Muscle layer of colon (tissue), 2 donors: Measurements from ENCODE around the gene FBXO42.
"Not testable (repeated sequence)": the region's sequence is repeated elsewhere in the genome, so short reads cannot be mapped to it uniquely, and the experiment has no call there.

Experiments
- H3K27ac ChIP-seq: one replicate; pipeline ENCODE4 v1.7.0; 2013; ENCODE audit warnings: low read depth, mild to moderate bottlenecking, low read length, moderate library complexity
- H3K27me3 ChIP-seq, 2 donors: one replicate each; pipeline ENCODE4 v1.7.0; 2013; ENCODE audit warnings: low read length in 2 of 2, mild to moderate bottlenecking in 2 of 2; ENCODE audit not compliant: insufficient read depth in 2 of 2, control insufficient read depth in 1 of 2
- H3K36me3 ChIP-seq: one replicate; pipeline ENCODE4 v1.7.0; 2013; ENCODE audit warnings: mild to moderate bottlenecking, low read length; ENCODE audit not compliant: insufficient read depth
- H3K4me1 ChIP-seq: one replicate; pipeline ENCODE4 v1.7.0; 2013; ENCODE audit warnings: mild to moderate bottlenecking, low read length; ENCODE audit not compliant: insufficient read depth
- H3K4me3 ChIP-seq, 2 donors: one replicate each; pipeline ENCODE4 v1.7.0; 2013; ENCODE audit warnings: low read length in 2 of 2, low read depth in 1 of 2, mild to moderate bottlenecking in 1 of 2, moderate library complexity in 1 of 2
- H3K9ac ChIP-seq: one replicate; pipeline ENCODE4 v1.7.0; 2013; ENCODE audit warnings: low read length
- H3K9me3 ChIP-seq: one replicate; pipeline ENCODE4 v1.7.0; 2013; ENCODE audit warnings: mild to moderate bottlenecking, low read length
- donor health status: abdominal sarcoma.
- donor health status: Adenocarcinoma of cecum.

FBXO42 gene

GRCh38 chr1:16253332-16253922 is 98.9 kb downstream of the FBXO42 start:
- H3K4me3 ChIP-seq: no peak overlapping the region
- peaks cover 51% of the 10 kb centered on the region for H3K36me3 ChIP-seq
- H3K27ac ChIP-seq: no peak overlapping the region
- H3K4me1 ChIP-seq: peaks cover 21% of the 10 kb centered on the region
- H3K9me3 ChIP-seq: no peaks in the 10 kb centered on the region
- no peaks in the 10 kb centered on the region for H3K27me3 ChIP-seq
- no peak overlapping the region for H3K9ac ChIP-seq

GRCh38 chr1:16252912-16253311 is 99.4 kb downstream of the FBXO42 start:
- Histone ChIP-seq H3K4me3 (no peak overlapping the region), H3K27ac (no peak overlapping the region), H3K4me1 (peaks cover 26% of the 10 kb centered on the region), H3K9ac (no peak overlapping the region), H3K9me3 (no peaks in the 10 kb centered on the region), H3K36me3 (peaks cover 51% of the 10 kb centered on the region), H3K27me3 (no peaks in the 10 kb centered on the region)

GRCh38 chr1:16251381-16251780 is 100.9 kb downstream of the FBXO42 start:
- no peaks in the 10 kb centered on the region for H3K27me3 ChIP-seq
- H3K4me3 ChIP-seq: no peak overlapping the region
- H3K4me1 ChIP-seq: peaks cover 31% of the 10 kb centered on the region
- peaks cover 55% of the 10 kb centered on the region for H3K36me3 ChIP-seq
- H3K9ac ChIP-seq: no peak overlapping the region
- H3K9me3 ChIP-seq: no peaks in the 10 kb centered on the region
- H3K27ac ChIP-seq: no peak overlapping the region

GRCh38 chr1:16250524-16251251 is 101.6 kb downstream of the FBXO42 start:
- no peak overlapping the region for H3K4me3 ChIP-seq
- H3K9ac ChIP-seq: no peak overlapping the region
- no peaks in the 10 kb centered on the region for H3K27me3 ChIP-seq
- peaks cover 31% of the 10 kb centered on the region for H3K4me1 ChIP-seq
- peaks cover 48% of the 10 kb centered on the region for H3K36me3 ChIP-seq
- H3K27ac ChIP-seq: no peak overlapping the region
- H3K9me3 ChIP-seq: no peaks in the 10 kb centered on the region

GRCh38 chr1:16249596-16250241 is 102.6 kb downstream of the FBXO42 start:
- H3K9me3 ChIP-seq: no peaks in the 10 kb centered on the region
- H3K27ac ChIP-seq: peak overlapping the region; percentile 38
- H3K4me1 ChIP-seq: peaks cover 31% of the 10 kb centered on the region
- no peak overlapping the region for H3K4me3 ChIP-seq
- H3K27me3 ChIP-seq: no peaks in the 10 kb centered on the region
- H3K36me3 ChIP-seq: peaks cover 40% of the 10 kb centered on the region
- no peak overlapping the region for H3K9ac ChIP-seq

- Histone ChIP-seq H3K27ac (peak overlapping the region; percentile 38), H3K9ac (peak overlapping the region; percentile 12), H3K36me3 (peaks cover 34% of the 10 kb centered on the region), H3K4me1 (peaks cover 38% of the 10 kb centered on the region), H3K4me3 (no peak overlapping the region), H3K27me3 (no peaks in the 10 kb centered on the region), H3K9me3 (no peaks in the 10 kb centered on the region)
These were observed 103.4 kb downstream of the FBXO42 start for GRCh38 chr1:16248603-16249516.

- H3K9ac ChIP-seq: no peak overlapping the region
- no peaks in the 10 kb centered on the region for H3K27me3 ChIP-seq
- H3K4me3 ChIP-seq: no peak overlapping the region
- no peaks in the 10 kb centered on the region for H3K9me3 ChIP-seq
- H3K36me3 ChIP-seq: peaks cover 34% of the 10 kb centered on the region
- H3K27ac ChIP-seq: peak overlapping the region; percentile 54
- peaks cover 40% of the 10 kb centered on the region for H3K4me1 ChIP-seq
These were observed 104.3 kb downstream of the FBXO42 start for GRCh38 chr1:16248007-16248436.

GRCh38 chr1:16247441-16247840 is 104.8 kb downstream of the FBXO42 start:
- peak overlapping the region; percentile 54 for H3K27ac ChIP-seq
- H3K4me3 ChIP-seq: no peak overlapping the region
- peaks cover 40% of the 10 kb centered on the region for H3K4me1 ChIP-seq

GRCh38 chr1:16246961-16247360 is 105.3 kb downstream of the FBXO42 start:
- no peak overlapping the region for H3K27ac ChIP-seq
- H3K9me3 ChIP-seq: no peaks in the 10 kb centered on the region
- no peak overlapping the region for H3K9ac ChIP-seq
- H3K27me3 ChIP-seq: no peaks in the 10 kb centered on the region
- H3K4me1 ChIP-seq: peaks cover 40% of the 10 kb centered on the region
- peaks cover 27% of the 10 kb centered on the region for H3K36me3 ChIP-seq
- no peak overlapping the region for H3K4me3 ChIP-seq

More at GRCh38 chr1:16247441-16247840, 104.8 kb downstream of the FBXO42 start:
- H3K9me3 ChIP-seq: no peaks in the 10 kb centered on the region
- H3K27me3 ChIP-seq: no peaks in the 10 kb centered on the region
- no peak overlapping the region for H3K9ac ChIP-seq
- H3K36me3 ChIP-seq: peaks cover 32% of the 10 kb centered on the region

GRCh38 chr1:16246239-16246638 is 106.0 kb downstream of the FBXO42 start:
- H3K27ac ChIP-seq, H3K9me3 ChIP-seq, H3K4me3 ChIP-seq, H3K27me3 ChIP-seq, H3K9ac ChIP-seq: not testable (repeated sequence)
- H3K4me1 ChIP-seq: peaks cover 40% of the 10 kb centered on the region
- peaks cover 20% of the 10 kb centered on the region for H3K36me3 ChIP-seq
